NT2/D1 (cell line): ENCODE results near the gene DEPDC1.

Source experiments
- SUZ12 ChIP-seq: IDR thresholded peaks from 2 replicates; pipeline ENCODE4 v1.6.1; 2011; ENCODE audit not compliant: insufficient read length, insufficient read depth; ENCODE audit errors: extremely low read depth
- YY1 ChIP-seq: IDR thresholded peaks from 2 replicates; pipeline ENCODE4 v1.6.1; 2011; ENCODE audit not compliant: insufficient read length, insufficient read depth

DNA sequence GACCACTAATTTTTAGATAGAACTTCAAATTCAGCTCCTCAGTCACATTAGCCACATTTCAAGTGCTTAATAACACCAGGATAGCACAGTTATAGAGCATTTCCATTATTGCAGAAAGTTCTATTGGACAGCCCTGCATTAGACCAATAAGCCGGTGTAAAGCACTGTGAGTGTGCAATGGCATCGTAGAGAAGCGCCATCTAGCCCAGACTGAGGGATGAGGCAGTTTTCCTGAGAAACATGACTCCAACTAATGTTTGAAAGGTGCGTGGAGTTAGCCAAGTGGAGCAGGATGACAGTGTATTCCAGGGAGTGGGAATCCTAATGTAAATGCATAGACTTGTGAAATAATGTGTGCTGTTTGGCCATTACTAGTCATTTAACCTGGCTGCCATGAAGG lies 54.9 kb downstream of the DEPDC1 start:
- TF ChIP-seq SUZ12 (no peak), YY1 (no peak)
